AG08395 (cell line): ENCODE data around the gene CEP170B.
"Not testable (repeated sequence)": the region's sequence is repeated elsewhere in the genome, so short reads cannot be mapped to it uniquely, and the experiment has no call there.

ENCODE experiments used
- DNase-seq: peaks from one replicate; pipeline ENCODE4 v3.0.0; 2012; ENCODE audit warnings: mixed read lengths, low spot score

The CEP170B gene

DNA sequence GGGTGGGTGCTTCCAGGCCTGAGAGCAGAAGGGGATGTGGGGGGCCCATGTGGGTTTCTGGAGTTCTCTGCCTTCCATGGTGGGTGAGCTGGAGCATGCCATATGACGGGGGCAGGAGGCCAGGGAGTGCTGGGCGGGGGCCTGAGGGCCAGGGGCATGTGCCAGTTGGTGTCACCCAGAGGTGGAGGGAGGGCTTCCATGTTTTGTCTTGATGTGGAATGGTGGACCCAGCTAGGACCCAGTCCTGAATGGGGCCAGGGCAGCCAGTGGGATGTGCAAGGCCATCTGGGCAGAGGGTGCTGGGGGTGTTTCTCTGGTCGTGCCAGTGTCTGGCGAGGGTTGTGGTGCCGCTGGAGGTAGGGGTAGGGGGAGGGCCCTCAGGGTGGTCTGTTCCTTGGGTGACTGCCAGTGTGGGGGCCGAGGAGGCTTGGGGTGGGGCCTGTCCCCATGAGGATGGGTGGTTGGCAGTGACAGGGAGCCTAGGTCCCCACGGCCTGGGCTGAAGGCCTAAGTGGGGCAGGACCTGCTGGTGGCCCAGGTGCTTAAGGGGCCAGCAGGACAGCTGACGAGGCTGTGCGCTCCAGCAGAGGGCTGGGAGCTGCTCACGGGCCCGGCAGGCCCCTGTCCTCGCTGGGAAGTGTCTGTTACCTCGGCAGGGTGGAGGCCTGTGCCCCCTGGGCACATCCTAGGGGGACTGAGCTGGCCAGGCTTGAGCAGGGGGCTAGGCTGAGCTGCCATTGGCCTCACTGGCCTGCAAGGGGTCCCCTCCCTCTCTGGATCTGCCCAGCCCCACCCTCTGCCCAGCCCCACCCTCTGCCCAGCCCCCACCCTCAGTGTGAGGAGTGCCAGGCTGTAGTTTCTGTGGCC is 26.8 kb downstream of the CEP170B start:
- no peak for DNase-seq

DNA sequence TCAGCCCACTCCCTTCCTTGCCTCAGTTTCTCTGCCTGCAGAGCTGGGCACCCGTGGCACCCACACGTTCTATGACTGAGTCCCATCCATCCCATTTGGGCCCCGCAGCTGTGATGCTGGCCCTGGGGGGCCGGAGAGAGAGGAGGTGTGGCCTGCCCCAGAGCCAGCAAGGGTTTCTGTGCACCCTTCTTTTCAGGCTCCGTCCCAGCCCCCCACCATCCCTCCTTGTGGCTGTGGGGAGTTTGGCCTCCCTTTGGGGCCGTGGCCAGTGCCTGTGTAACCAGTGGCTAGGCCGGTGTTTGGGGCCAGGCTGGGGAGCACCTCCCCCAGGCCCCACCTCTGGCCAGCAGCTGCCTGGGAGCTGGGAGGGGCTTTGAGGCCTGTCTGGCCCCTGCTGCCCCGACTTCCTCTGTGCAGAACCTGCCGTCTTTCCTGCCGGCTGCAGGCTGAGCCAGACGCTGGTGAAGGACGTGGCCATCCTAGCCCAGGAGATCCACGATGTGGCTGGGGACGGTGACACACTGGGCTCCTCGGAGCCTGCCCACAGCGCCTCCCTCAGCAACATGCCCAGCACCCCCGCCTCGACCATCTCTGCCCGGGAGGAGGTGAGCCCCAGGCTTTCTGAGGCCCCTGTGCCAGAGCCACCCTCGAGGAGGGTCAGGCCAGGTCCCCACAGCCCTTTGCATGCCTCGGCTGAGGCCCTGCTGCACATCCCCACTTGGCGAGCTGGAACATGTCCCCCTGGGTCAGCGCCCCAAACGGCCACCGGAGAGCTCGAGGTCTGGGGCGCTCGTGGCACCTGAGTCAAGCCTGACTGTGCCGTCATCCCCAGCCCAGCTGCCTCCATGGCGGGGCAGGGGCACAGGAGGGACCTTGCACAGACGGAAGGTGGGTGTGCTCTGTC is 27.7 kb downstream of the CEP170B start:
- no peak for DNase-seq

DNA sequence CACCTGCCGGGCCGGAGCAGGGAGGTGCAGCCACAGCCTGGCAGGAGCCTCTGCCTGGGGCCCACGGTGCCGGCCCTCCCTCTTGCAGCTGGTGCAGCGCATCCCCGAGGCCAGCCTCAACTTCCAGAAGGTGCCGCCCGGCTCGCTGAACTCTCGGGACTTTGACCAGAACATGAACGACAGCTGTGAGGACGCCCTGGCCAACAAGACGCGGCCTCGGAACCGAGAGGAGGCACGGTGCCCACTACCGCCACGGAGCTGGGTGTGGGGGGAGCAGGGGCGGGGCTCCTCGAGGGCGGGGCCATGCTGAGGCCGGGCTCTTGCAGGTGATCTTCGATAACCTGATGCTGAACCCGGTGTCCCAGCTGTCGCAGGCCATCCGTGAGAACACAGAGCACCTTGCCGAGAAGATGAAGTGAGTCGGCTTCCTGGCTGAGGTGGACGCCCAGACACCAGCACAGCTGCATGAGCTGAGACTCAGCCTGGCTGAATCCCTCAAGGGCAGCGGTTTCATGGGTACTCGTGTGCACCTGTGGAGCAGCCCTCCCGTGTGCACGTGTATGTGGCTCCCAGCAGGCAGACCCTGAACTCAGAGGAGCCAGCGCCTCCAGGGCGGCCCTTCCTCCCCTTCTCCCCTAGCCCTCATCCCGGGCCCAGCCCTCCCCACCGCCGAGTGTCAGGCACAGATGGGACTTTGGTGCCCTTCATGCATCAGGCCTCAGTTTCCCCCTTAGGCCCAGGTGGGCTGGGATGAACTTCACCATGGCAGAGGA is 28.6 kb downstream of the CEP170B start:
- DNase-seq, result no peak

DNA sequence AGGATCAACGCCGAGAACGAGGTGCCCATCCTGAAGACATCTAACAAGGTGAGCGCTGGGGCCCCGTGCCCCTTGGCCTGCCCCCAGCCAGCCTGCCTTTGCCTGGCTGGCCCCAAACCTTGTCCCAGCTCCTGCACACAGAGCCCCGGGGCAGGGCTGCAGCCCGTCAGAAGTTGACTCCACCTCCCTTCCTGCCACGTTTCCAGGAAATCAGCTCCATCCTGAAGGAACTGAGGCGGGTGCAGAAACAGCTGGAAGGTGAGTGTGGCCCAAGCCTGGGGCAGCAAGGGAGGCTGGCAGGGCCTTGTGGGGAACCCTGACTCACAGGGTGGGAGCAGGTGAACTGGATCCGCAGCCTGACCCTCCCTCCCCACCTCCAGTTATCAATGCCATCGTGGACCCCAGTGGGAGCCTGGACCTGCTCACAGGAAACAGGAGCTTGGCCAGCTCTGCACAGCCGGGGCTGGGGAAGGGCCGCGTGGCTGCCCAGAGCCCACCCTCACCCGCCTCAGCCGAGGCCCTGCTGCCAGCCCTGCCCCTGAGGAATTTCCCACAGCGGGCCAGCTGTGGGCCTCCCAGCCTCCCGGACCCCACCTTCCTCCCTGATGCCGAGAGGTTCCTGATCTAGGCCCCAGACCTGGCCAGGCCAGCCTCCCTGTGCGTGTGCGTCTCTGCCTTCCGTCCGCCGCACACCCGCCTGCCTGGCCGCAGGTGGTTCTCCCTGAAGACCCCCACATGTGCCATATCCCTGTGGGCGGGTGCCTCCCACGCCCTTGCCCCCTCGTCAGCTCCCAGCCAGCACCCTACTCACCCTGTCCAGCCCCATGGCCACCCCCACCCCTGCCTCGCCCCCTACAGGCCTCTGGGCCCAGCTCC is 29.5 kb downstream of the CEP170B start:
- DNase-seq, result no peak

DNA sequence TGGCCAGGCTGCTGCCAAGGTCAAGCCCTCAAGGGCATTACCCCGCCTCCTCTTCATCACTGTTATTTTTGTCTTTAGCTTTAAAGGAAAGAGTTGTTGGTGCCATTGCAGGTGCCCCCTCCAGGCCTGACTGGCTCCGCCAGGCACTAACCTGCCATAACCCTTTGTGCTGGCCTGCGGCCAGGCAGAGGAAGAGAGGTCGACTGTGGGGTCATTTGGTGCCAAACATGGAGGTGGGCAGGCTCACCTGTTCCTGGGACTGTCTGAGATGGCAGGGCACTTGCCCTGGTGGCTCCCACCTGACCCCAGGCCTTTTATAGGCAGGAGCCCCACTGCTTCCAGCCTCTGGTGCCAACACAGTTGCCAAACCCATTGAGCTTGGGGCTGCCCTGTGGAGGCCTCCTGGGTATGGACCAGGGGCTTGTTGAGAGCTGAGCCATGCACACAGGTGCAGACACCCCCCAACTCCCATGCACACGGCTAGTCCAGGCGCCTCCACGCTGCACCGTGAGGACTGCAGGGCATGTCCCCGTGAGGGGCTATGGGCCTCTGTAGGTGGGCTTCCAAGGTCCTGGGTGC is 30.2 kb downstream of the CEP170B start:
- DNase-seq, result no peak

- no peak for DNase-seq
Measured at GRCh38 chr14:104895786-104896661, 31.0 kb downstream of the CEP170B start.

GRCh38 chr14:104897330-104898194 is 32.5 kb downstream of the CEP170B start:
- DNase-seq, result no peak

DNA sequence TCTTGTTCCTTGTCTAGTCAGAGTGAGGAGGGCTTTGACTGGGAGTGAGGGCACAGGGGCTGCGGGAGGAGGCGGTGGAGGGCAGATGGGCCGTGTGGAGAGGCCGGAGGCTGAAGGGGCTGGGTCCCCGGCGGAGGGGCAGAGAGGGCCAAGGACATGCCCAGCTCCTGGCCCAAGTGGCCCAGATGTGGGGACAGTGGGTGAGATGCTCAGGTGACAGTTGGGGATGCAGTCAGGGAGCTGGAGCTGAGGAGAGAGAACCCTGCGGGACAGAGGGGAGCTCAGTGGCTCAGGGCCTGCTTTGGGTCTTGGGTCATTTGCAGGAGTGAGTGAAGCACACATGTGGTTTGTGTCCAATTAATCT is 33.1 kb downstream of the CEP170B start:
- no peak for DNase-seq

DNA sequence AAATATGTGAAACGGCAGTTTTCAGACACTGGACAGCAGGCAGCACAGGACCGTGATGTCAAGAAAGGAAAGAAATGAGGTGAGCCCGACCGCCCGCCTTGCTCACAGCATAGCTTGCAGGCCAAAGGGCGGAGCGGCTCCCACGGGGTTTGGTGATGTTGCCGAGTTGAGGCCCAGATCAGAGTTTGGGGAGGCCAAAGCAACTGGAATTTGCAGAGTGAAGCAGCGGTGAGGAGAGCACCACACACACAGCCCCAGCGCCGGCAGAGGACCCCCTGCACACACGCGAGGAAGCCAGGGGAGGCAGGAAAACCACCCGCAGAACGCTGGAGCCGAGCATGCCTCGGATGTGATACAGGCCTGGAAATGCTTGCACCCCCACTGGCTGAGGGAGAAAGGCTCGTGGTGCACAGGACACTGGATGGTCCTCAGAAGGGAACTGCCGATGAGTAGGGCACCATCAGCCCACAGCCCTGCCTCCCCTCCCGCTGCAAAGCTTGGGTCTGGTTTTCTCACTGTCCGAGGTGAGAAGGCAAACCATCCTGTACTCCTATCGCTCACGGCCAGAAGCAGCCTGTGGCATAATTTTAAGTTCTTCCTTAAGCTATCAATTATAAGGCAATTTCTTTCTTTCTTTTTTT is 33.9 kb downstream of the CEP170B start:
- DNase-seq, result no peak

GRCh38 chr14:104899781-104900180 is 34.7 kb downstream of the CEP170B start:
- DNase-seq, result no peak

GRCh38 chr14:104900639-104901512 is 35.8 kb downstream of the CEP170B start:
- no peak for DNase-seq

GRCh38 chr14:104903990-104904389 is 38.9 kb downstream of the CEP170B start:
- no peak for DNase-seq

- DNase-seq, result not testable (repeated sequence)
Measured at GRCh38 chr14:104904650-104905578, 39.8 kb downstream of the CEP170B start.

GRCh38 chr14:104905579-104905933 is 40.5 kb downstream of the CEP170B start:
- DNase-seq, result not testable (repeated sequence)

DNA sequence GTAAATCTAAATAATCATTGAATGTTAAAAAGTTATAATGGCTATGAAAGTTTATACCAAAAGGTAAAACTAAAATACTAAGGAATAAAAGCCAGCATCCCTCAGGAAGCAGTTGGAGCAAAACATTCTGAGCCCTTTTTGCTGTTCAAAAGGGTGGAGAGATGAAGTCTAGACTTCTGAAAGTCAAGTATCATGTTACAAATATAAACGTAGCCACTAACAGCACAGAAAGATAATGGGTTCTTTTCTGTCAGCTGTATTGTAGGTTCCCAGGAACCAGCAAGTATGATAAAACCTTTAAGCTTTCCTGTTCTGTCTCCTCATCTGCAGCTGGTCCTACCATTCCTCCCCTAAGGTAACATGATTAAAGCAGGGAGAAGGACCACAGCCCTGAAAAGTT is 43.2 kb downstream of the CEP170B start:
- DNase-seq, result no peak

GRCh38 chr14:104912053-104912452 is 47.0 kb downstream of the CEP170B start:
- DNase-seq, result no peak
